ENCODE results near the gene MXRA7. TPM values are rescaled to one million over a fixed set of nuclear protein-coding genes. Genes with fewer than 3 reads are reported as not detected.
A peak's percentile ranks its signal among the peaks of the same experiment; 100 is the strongest.

MXRA7 gene
- total RNA-seq, 2 experiments from 2014 or later = 1.6 to 4.9 TPM

DNA sequence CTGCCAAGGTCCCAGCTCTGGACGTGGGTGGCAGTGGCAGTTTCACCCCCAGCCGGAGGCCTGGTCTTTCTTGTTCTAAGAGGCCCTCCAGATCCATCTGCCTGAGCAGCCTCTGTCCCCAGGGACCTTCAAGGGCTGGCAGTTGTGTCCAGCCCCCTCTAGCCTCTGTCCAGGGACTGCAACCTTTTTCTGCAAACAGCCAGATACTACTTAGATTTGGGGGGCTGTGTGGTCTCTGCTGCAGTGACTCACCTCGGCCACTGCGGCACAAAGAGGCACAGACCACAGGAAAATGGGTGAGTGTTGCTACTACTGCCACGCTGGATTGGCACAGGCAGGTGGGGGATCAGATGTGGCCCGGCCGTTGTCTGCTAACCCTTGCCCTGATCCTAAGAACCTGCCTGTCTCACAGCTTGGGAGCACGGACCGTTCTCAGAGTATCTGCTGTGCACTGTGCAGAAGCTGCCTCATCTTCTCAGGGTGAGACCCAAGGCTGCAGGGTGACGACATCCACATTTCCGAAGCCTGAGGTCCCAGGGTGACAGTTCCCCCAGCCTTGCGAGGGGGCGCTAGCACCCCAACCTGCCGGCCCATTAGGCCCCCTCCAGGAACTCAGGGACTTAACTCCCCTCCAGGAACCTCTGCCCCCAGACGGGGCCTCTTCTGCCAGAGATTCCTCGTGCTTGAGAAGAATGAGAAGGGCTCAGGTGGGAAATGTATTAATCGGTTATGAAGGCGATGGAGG lies 27.6 kb downstream of the MXRA7 start:
- DNase-seq (ENCODE audit: low spot score) = peak; percentile 27
- H2AFZ ChIP-seq (ENCODE audit: low read length) = no peak overlapping the region
- intact Hi-C loops (cut with micrococcal nuclease; ENCODE audit: unreplicated experiment) = no loop called here
- no peaks in the 10 kb centered on the region for H3K9me2 ChIP-seq (ENCODE audit: insufficient read depth, low read length)
- no peak overlapping the region for H3K4me3 ChIP-seq (ENCODE audit: low read depth, low read length, poor library complexity, severe bottlenecking)
- no peaks in the 10 kb centered on the region for H3K4me1 ChIP-seq (ENCODE audit: insufficient read depth, low read length, poor library complexity, severe bottlenecking)
- no peaks in the 10 kb centered on the region for H3K36me3 ChIP-seq (ENCODE audit: insufficient read depth, low read length)
- ChIA-PET POLR2A (no interaction called here), CTCF (ENCODE audit: unreplicated experiment) (no interaction called here)
- H3K4me2 ChIP-seq (ENCODE audit: low read length) = no peak overlapping the region
- no peak overlapping the region for H3K27ac ChIP-seq (ENCODE audit: low read depth, low read length, poor library complexity, severe bottlenecking)
- TF ChIP-seq, protein P1, sequence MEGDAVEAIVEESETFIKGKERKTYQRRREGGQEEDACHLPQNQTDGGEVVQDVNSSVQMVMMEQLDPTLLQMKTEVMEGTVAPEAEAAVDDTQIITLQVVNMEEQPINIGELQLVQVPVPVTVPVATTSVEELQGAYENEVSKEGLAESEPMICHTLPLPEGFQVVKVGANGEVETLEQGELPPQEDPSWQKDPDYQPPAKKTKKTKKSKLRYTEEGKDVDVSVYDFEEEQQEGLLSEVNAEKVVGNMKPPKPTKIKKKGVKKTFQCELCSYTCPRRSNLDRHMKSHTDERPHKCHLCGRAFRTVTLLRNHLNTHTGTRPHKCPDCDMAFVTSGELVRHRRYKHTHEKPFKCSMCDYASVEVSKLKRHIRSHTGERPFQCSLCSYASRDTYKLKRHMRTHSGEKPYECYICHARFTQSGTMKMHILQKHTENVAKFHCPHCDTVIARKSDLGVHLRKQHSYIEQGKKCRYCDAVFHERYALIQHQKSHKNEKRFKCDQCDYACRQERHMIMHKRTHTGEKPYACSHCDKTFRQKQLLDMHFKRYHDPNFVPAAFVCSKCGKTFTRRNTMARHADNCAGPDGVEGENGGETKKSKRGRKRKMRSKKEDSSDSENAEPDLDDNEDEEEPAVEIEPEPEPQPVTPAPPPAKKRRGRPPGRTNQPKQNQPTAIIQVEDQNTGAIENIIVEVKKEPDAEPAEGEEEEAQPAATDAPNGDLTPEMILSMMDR (conservative IDR thresholded peaks at IDR 0.05; ENCODE audit: low read length) = peak; percentile 72
- no peak for TF ChIP-seq EZH2phosphoT487 (IDR thresholded peaks at IDR 0.05; ENCODE audit: borderline replicate concordance, low read depth, low read length)
- no peaks in the 10 kb centered on the region for H3K9me3 ChIP-seq (ENCODE audit: low read length)
- H4K20me1 ChIP-seq (ENCODE audit: insufficient read depth, low read length) = no peaks in the 10 kb centered on the region
- H3K79me2 ChIP-seq (ENCODE audit: insufficient read depth, low read depth, low read length) = no peaks in the 10 kb centered on the region
- BruUV-seq (replicated peaks) = no TSS peak

DNA sequence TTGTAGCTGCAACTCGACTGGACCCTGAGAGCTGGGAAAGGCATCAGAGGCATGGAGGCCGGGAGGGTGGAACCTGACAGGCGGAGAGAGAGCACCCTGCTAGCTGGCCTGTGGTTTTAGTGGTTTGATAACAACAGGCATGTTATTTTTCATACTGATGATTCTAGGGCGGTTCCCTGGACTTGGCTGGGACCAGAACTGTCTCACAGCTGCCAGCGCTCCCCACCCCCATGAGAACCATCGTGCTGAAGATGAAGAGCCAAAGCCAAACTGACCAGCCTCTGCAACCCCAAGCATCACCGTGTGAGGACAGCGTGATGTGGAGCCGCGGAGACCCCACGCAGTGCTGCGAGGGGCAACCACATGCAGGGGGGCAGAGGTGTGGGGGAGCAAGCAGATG lies 28.5 kb downstream of the MXRA7 start:
- TF ChIP-seq EZH2phosphoT487 (IDR thresholded peaks at IDR 0.05; ENCODE audit: borderline replicate concordance, low read depth, low read length) = no peak
- TF ChIP-seq, protein P1 (conservative IDR thresholded peaks at IDR 0.05; ENCODE audit: low read length) = no peak
- no peak overlapping the region for H3K4me3 ChIP-seq (ENCODE audit: low read depth, low read length, poor library complexity, severe bottlenecking)
- no peaks in the 10 kb centered on the region for H3K9me3 ChIP-seq (ENCODE audit: low read length)
- H3K79me2 ChIP-seq (ENCODE audit: insufficient read depth, low read depth, low read length) = no peaks in the 10 kb centered on the region
- no peak overlapping the region for H3K27ac ChIP-seq (ENCODE audit: low read depth, low read length, poor library complexity, severe bottlenecking)
- H3K4me2 ChIP-seq (ENCODE audit: low read length) = no peak overlapping the region
- H3K36me3 ChIP-seq (ENCODE audit: insufficient read depth, low read length) = no peaks in the 10 kb centered on the region
- no peaks in the 10 kb centered on the region for H3K9me2 ChIP-seq (ENCODE audit: insufficient read depth, low read length)
- no TSS peak for BruUV-seq (replicated peaks)
- H3K4me1 ChIP-seq (ENCODE audit: insufficient read depth, low read length, poor library complexity, severe bottlenecking) = no peaks in the 10 kb centered on the region
- DNase-seq (ENCODE audit: low spot score) = no peak
- CTCF ChIA-PET (ENCODE audit: unreplicated experiment) = interaction anchor here (0.8 to 2.1 kb wide), 3 partner anchors 8 to 124 kb away, joined by 3 to 11 read pairs (median 4); no protein-coding TSS in a partner anchor
- POLR2A ChIA-PET = interaction anchor here (0.8 kb wide), 1 partner anchor 93 kb away, joined by 3 read pairs; no protein-coding TSS in a partner anchor
- H4K20me1 ChIP-seq (ENCODE audit: insufficient read depth, low read length) = no peaks in the 10 kb centered on the region
- no peak overlapping the region for H2AFZ ChIP-seq (ENCODE audit: low read length)
- intact Hi-C loops (cut with micrococcal nuclease; ENCODE audit: unreplicated experiment) = no loop called here

Measured in OCI-LY7 (cell line).